GM23338 (cell line): ENCODE data around the gene SH3RF3. TPM values are rescaled to one million over a fixed set of nuclear protein-coding genes. Genes with fewer than 3 reads are reported as not detected.

ENCODE experiments used
- ATAC-seq: fragments of 200-7000 bp; cut with Tn5 transposase; 3 replicates; pipeline ENCODE4 v1.9.1; 2020
- DNase-seq: peaks from one replicate; pipeline ENCODE4 v3.0.0-alpha.2; 2015; ENCODE audit warnings: low spot score
- H2AFZ ChIP-seq: fragments of 200-600 bp; sonication (generic); 2 replicates; pipeline ENCODE4 v1.8.0; 2016; ENCODE audit warnings: antibody characterized with exemption, mild to moderate bottlenecking, moderate library complexity
- H3F3A ChIP-seq: fragments of 200-600 bp; sonication (generic); replicated peaks from 2 replicates; pipeline ENCODE4 v1.8.0; 2017; ENCODE audit warnings: antibody characterized with exemption, mixed run types, low read depth
- H3K27ac ChIP-seq: fragments of 200-600 bp; sonication (generic); 2 replicates; pipeline ENCODE4 v1.6.1; 2016; ENCODE audit warnings: low read depth
- H3K27me3 ChIP-seq: fragments of 200-600 bp; sonication (generic); 2 replicates; pipeline ENCODE4 v1.8.0; 2016; ENCODE audit warnings: mild to moderate bottlenecking, mixed run types, moderate library complexity; ENCODE audit not compliant: insufficient read depth
- H3K36me3 ChIP-seq: fragments of 200-600 bp; sonication (generic); 2 replicates; pipeline ENCODE4 v1.8.0; 2016; ENCODE audit warnings: mild to moderate bottlenecking; ENCODE audit not compliant: insufficient read depth
- H3K4me1 ChIP-seq: fragments of 200-600 bp; sonication (generic); 2 replicates; pipeline ENCODE4 v1.8.0; 2016; ENCODE audit warnings: mild to moderate bottlenecking, moderate library complexity; ENCODE audit not compliant: insufficient read depth
- H3K4me2 ChIP-seq: fragments of 200-600 bp; sonication (generic); 2 replicates; pipeline ENCODE4 v1.7.1; 2017; ENCODE audit warnings: mixed run types
- H3K4me3 ChIP-seq: fragments of 200-600 bp; sonication (generic); 2 replicates; pipeline ENCODE4 v1.6.1; 2016; ENCODE audit warnings: mixed run types
- H3K79me2 ChIP-seq: fragments of 200-600 bp; sonication (generic); replicated peaks from 2 replicates; pipeline ENCODE4 v1.8.0; 2017; ENCODE audit warnings: mild to moderate bottlenecking; ENCODE audit not compliant: insufficient read depth
- H3K9me2 ChIP-seq: fragments of 200-600 bp; sonication (generic); 2 replicates; pipeline ENCODE4 v1.8.0; 2017; ENCODE audit not compliant: insufficient read depth
- H4K20me1 ChIP-seq: fragments of 200-600 bp; sonication (generic); replicated peaks from 2 replicates; pipeline ENCODE4 v1.8.0; 2017; ENCODE audit warnings: mild to moderate bottlenecking; ENCODE audit not compliant: insufficient read depth
- H3K27ac Mint-ChIP-seq: 2 replicates; pipeline ENCODE4 v1.8.0; 2020; ENCODE audit warnings: inconsistent platforms, mild to moderate bottlenecking, moderate library complexity, mixed read lengths
- H3K27me3 Mint-ChIP-seq: 3 replicates; pipeline ENCODE4 v1.8.0; 2022; ENCODE audit warnings: low read depth, mild to moderate bottlenecking, moderate library complexity, mixed read lengths, inconsistent platforms; ENCODE audit not compliant: insufficient read depth, poor library complexity
- H3K36me3 Mint-ChIP-seq: 3 replicates; pipeline ENCODE4 v1.8.0; 2021; ENCODE audit warnings: low read depth, mild to moderate bottlenecking, inconsistent platforms, moderate library complexity, mixed read lengths
- H3K4me1 Mint-ChIP-seq: 3 replicates; pipeline ENCODE4 v1.8.0; 2020; ENCODE audit warnings: mild to moderate bottlenecking, inconsistent platforms, mixed read lengths
- H3K4me3 Mint-ChIP-seq: 3 replicates; pipeline ENCODE4 v1.8.0; 2021; ENCODE audit warnings: moderate library complexity, mild to moderate bottlenecking, inconsistent platforms, mixed read lengths
- H3K9me3 Mint-ChIP-seq: 3 replicates; pipeline ENCODE4 v1.8.0; 2020; ENCODE audit warnings: moderate library complexity, mild to moderate bottlenecking, inconsistent platforms, mixed read lengths
- CREB1 ChIP-seq: fragments of 250-450 bp; sonication (Bioruptor Pico); IDR thresholded peaks from 2 replicates; pipeline ENCODE4 v1.5.0; 2020; ENCODE audit warnings: low read depth, mild to moderate bottlenecking, moderate library complexity
- STAT1 ChIP-seq: IDR thresholded peaks from one replicate; pipeline ENCODE4 v1.6.1; 2016; ENCODE audit warnings: antibody characterized with exemption; ENCODE audit not compliant: unreplicated experiment
- ZNF114 ChIP-seq: fragments of 250-450 bp; sonication (Bioruptor Pico); IDR thresholded peaks from 2 replicates; pipeline ENCODE4 v1.5.0; 2020; ENCODE audit warnings: mild to moderate bottlenecking, moderate library complexity
- polyA plus RNA-seq: library from polyadenylated mRNA; unstranded; fragments of >200 nt; fragmentation: Nextera tagmentation; extraction: Ambion mirVana; gene quantifications from 2 replicates; pipeline ENCODE4 v1.2.1, GENCODE V29; 2016
- total RNA-seq: library from RNA; depleted of rRNA; stranded (reverse); fragments of >200 nt; shearing (Covaris generic); gene quantifications from 2 replicates; pipeline ENCODE4 v1.2.3, GENCODE V29; 2014
- TF ChIP-seq, protein P1 (sequence below): fragments of 250-450 bp; sonication (Bioruptor Pico); IDR thresholded peaks from 2 replicates; pipeline ENCODE4 v1.5.0; 2020; ENCODE audit warnings: mild to moderate bottlenecking, moderate library complexity
- TF ChIP-seq, protein P2 (sequence below): IDR thresholded peaks from 2 replicates; pipeline ENCODE4 v1.6.1; 2016; ENCODE audit warnings: antibody characterized with exemption

SH3RF3 gene
- total and polyA plus RNA-seq, 2 experiments from 2014 or later = 0.11 to 0.63 TPM

DNA sequence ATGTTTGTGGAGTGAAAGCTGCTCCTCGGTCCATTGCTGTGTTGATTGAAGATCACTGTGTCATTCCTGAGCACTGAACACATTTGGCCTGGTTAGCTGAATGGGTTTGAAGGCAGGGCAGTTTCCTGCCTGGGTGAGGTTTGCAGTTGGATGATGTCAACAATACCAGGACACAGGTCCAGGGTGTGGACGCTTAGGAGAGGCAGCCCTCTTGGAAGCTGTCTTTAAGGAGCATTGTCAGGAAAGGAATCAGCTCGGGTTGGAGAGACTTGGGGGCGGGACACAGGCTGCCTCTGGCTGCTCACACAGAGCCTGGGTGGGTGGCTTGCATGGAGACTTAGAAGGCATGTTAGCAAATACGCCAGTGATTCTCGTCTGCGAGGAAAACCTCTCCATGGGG lies 247.1 kb downstream of the SH3RF3 start (continued):
- TF ChIP-seq, protein P1, sequence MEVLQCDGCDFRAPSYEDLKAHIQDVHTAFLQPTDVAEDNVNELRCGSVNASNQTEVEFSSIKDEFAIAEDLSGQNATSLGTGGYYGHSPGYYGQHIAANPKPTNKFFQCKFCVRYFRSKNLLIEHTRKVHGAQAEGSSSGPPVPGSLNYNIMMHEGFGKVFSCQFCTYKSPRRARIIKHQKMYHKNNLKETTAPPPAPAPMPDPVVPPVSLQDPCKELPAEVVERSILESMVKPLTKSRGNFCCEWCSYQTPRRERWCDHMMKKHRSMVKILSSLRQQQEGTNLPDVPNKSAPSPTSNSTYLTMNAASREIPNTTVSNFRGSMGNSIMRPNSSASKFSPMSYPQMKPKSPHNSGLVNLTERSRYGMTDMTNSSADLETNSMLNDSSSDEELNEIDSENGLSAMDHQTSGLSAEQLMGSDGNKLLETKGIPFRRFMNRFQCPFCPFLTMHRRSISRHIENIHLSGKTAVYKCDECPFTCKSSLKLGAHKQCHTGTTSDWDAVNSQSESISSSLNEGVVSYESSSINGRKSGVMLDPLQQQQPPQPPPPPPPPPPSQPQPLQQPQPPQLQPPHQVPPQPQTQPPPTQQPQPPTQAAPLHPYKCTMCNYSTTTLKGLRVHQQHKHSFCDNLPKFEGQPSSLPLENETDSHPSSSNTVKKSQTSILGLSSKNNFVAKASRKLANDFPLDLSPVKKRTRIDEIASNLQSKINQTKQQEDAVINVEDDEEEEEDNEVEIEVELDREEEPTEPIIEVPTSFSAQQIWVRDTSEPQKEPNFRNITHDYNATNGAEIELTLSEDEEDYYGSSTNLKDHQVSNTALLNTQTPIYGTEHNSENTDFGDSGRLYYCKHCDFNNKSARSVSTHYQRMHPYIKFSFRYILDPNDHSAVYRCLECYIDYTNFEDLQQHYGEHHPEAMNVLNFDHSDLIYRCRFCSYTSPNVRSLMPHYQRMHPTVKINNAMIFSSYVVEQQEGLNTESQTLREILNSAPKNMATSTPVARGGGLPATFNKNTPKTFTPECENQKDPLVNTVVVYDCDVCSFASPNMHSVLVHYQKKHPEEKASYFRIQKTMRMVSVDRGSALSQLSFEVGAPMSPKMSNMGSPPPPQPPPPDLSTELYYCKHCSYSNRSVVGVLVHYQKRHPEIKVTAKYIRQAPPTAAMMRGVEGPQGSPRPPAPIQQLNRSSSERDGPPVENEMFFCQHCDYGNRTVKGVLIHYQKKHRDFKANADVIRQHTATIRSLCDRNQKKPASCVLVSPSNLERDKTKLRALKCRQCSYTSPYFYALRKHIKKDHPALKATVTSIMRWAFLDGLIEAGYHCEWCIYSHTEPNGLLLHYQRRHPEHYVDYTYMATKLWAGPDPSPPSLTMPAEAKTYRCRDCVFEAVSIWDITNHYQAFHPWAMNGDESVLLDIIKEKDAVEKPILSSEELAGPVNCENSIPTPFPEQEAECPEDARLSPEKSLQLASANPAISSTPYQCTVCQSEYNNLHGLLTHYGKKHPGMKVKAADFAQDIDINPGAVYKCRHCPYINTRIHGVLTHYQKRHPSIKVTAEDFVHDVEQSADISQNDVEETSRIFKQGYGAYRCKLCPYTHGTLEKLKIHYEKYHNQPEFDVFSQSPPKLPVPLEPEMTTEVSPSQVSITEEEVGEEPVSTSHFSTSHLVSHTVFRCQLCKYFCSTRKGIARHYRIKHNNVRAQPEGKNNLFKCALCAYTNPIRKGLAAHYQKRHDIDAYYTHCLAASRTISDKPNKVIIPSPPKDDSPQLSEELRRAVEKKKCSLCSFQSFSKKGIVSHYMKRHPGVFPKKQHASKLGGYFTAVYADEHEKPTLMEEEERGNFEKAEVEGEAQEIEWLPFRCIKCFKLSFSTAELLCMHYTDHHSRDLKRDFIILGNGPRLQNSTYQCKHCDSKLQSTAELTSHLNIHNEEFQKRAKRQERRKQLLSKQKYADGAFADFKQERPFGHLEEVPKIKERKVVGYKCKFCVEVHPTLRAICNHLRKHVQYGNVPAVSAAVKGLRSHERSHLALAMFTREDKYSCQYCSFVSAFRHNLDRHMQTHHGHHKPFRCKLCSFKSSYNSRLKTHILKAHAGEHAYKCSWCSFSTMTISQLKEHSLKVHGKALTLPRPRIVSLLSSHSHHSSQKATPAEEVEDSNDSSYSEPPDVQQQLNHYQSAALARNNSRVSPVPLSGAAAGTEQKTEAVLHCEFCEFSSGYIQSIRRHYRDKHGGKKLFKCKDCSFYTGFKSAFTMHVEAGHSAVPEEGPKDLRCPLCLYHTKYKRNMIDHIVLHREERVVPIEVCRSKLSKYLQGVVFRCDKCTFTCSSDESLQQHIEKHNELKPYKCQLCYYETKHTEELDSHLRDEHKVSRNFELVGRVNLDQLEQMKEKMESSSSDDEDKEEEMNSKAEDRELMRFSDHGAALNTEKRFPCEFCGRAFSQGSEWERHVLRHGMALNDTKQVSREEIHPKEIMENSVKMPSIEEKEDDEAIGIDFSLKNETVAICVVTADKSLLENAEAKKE (CRISPR knock-in tag) = no peak
- TF ChIP-seq CREB1 (CRISPR knock-in tag) (no peak), STAT1 (no peak), ZNF114 (no peak)

DNA sequence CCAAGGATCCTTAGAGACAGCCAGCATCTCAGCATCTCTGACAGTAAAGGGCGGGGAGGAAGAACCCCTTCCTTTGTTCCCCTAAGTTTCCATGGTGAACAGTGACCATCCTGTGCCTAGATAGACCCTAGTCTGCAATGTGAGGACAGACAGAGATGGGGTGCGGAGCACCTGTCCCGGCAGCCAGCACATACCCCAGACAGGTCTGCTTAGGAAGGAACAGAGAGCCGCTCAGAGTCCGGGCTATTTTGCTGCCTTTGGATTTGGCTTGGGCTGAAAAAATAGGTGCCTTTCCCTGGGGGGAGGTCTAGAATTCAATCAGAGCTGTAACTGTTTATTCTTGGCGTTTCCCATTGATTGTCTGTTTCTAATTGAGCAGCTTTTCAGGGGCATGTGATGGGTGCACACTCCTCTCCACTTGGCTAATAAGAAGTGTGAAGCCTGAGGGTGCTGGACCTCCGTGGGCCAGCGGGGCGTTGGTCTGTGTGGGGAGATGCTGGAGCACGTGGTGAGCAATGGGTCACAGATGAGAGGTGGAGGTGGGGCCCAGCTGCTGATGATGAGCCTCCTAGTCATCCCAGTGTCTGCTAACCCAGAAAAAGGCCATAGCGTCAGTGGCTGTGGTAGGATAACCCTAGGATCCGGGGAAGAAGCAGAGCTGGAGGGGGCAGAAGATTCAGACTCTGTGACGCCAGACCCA lies 247.9 kb downstream of the SH3RF3 start:
- no peaks in the 10 kb centered on the region for H3K36me3 Mint-ChIP-seq
- no peak overlapping the region for H3K27ac Mint-ChIP-seq
- Histone ChIP-seq H3K4me3 (no peak overlapping the region), H3K9me2 (no peaks in the 10 kb centered on the region), H3K27ac (no peak overlapping the region), H4K20me1 (no peaks in the 10 kb centered on the region), H3K4me2 (no peak overlapping the region), H3K36me3 (no peaks in the 10 kb centered on the region), H2AFZ (no peak overlapping the region), H3F3A (no peaks in the 10 kb centered on the region), H3K4me1 (no peaks in the 10 kb centered on the region), H3K79me2 (no peaks in the 10 kb centered on the region), H3K27me3 (no peaks in the 10 kb centered on the region)
- H3K4me3 Mint-ChIP-seq = no peak overlapping the region
- no peak for DNase-seq
- no peaks in the 10 kb centered on the region; the same call in 2 of the 3 replicates for H3K4me1 Mint-ChIP-seq
- peaks cover 7% of the 10 kb centered on the region for H3K27me3 Mint-ChIP-seq
- ATAC-seq = no peak
- no peaks in the 10 kb centered on the region for H3K9me3 Mint-ChIP-seq
- TF ChIP-seq, protein P2, sequence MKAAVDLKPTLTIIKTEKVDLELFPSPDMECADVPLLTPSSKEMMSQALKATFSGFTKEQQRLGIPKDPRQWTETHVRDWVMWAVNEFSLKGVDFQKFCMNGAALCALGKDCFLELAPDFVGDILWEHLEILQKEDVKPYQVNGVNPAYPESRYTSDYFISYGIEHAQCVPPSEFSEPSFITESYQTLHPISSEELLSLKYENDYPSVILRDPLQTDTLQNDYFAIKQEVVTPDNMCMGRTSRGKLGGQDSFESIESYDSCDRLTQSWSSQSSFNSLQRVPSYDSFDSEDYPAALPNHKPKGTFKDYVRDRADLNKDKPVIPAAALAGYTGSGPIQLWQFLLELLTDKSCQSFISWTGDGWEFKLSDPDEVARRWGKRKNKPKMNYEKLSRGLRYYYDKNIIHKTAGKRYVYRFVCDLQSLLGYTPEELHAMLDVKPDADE = no peak
- TF ChIP-seq CREB1 (CRISPR knock-in tag) = no peak
- TF ChIP-seq, protein P1 (CRISPR knock-in tag) = no peak
